Measurements from ENCODE around the gene PODXL2. TPM values are rescaled to one million over a fixed set of nuclear protein-coding genes. Genes with fewer than 3 reads are reported as not detected.
A peak's percentile ranks its signal among the peaks of the same experiment; 100 is the strongest.

The PODXL2 gene
- total RNA-seq, 1 donor from 2014 or later: 10.7 TPM

GRCh38 chr3:127655641-127656040 lies 26.7 kb downstream of the PODXL2 start:
- H3K9me3 Mint-ChIP-seq (ENCODE audit: low read depth): no peaks in the 10 kb centered on the region
- no peaks in the 10 kb centered on the region for H3K27me3 Mint-ChIP-seq (ENCODE audit: low read depth)
- peak overlapping the region; percentile 88 for H3K27ac Mint-ChIP-seq (ENCODE audit: unreplicated experiment)
- TF ChIP-seq CTCF (IDR thresholded peaks at IDR 0.05): no peak
- DNase-seq (ENCODE audit: low spot score): no peak
- H3K4me1 Mint-ChIP-seq (ENCODE audit: low read depth): peaks cover 62% of the 10 kb centered on the region
- H3K4me3 Mint-ChIP-seq (ENCODE audit: unreplicated experiment): no peak overlapping the region
- no peaks in the 10 kb centered on the region for H3K36me3 Mint-ChIP-seq (ENCODE audit: low read depth)

- H3K4me3 Mint-ChIP-seq (ENCODE audit: unreplicated experiment): no peak overlapping the region
- no peak overlapping the region for H3K27ac Mint-ChIP-seq (ENCODE audit: unreplicated experiment)
- DNase-seq (ENCODE audit: low spot score): no peak
- H3K27me3 Mint-ChIP-seq (ENCODE audit: low read depth): no peaks in the 10 kb centered on the region
- TF ChIP-seq CTCF (IDR thresholded peaks at IDR 0.05): no peak
- no peaks in the 10 kb centered on the region for H3K9me3 Mint-ChIP-seq (ENCODE audit: low read depth)
- peaks cover 71% of the 10 kb centered on the region for H3K4me1 Mint-ChIP-seq (ENCODE audit: low read depth)
- no peaks in the 10 kb centered on the region for H3K36me3 Mint-ChIP-seq (ENCODE audit: low read depth)
Observed at GRCh38 chr3:127656906-127657305, 27.9 kb downstream of the PODXL2 start.

GRCh38 chr3:127658234-127658633 lies 29.2 kb downstream of the PODXL2 start:
- Mint-ChIP-seq H3K4me1 (ENCODE audit: low read depth) (peaks cover 78% of the 10 kb centered on the region), H3K27me3 (ENCODE audit: low read depth) (no peaks in the 10 kb centered on the region), H3K36me3 (ENCODE audit: low read depth) (no peaks in the 10 kb centered on the region), H3K4me3 (ENCODE audit: unreplicated experiment) (no peak overlapping the region), H3K27ac (ENCODE audit: unreplicated experiment) (peak overlapping the region; percentile 84), H3K9me3 (ENCODE audit: low read depth) (no peaks in the 10 kb centered on the region)
- peak; percentile 33 for TF ChIP-seq CTCF (IDR thresholded peaks at IDR 0.05)
- no peak for DNase-seq (ENCODE audit: low spot score)

- TF ChIP-seq CTCF (IDR thresholded peaks at IDR 0.05): no peak
- Mint-ChIP-seq H3K27me3 (ENCODE audit: low read depth) (no peaks in the 10 kb centered on the region), H3K4me3 (ENCODE audit: unreplicated experiment) (no peak overlapping the region), H3K9me3 (ENCODE audit: low read depth) (no peaks in the 10 kb centered on the region), H3K36me3 (ENCODE audit: low read depth) (no peaks in the 10 kb centered on the region), H3K27ac (ENCODE audit: unreplicated experiment) (no peak overlapping the region), H3K4me1 (ENCODE audit: low read depth) (peaks cover 64% of the 10 kb centered on the region)
- no peak for DNase-seq (ENCODE audit: low spot score)
Observed at GRCh38 chr3:127660621-127661251, 31.8 kb downstream of the PODXL2 start.

GRCh38 chr3:127661600-127661999 lies 32.6 kb downstream of the PODXL2 start:
- Mint-ChIP-seq H3K4me1 (ENCODE audit: low read depth) (peaks cover 59% of the 10 kb centered on the region), H3K27me3 (ENCODE audit: low read depth) (no peaks in the 10 kb centered on the region), H3K27ac (ENCODE audit: unreplicated experiment) (no peak overlapping the region), H3K4me3 (ENCODE audit: unreplicated experiment) (no peak overlapping the region), H3K9me3 (ENCODE audit: low read depth) (no peaks in the 10 kb centered on the region), H3K36me3 (ENCODE audit: low read depth) (no peaks in the 10 kb centered on the region)
- DNase-seq (ENCODE audit: low spot score): no peak
- TF ChIP-seq CTCF (IDR thresholded peaks at IDR 0.05): no peak

All from chondrocyte (in vitro differentiated cells).